PFSK-1 (cell line): ENCODE data around the gene LAMA4.

ENCODE experiments used
- FOXP2 ChIP-seq: optimal IDR thresholded peaks from 2 replicates; pipeline ENCODE3; 2011; ENCODE audit warnings: borderline replicate concordance, control low read depth, inconsistent platforms; ENCODE audit not compliant: insufficient read depth; ENCODE audit errors: extremely low read length, extremely low read depth
- POLR2AphosphoS5 ChIP-seq: IDR thresholded peaks from 2 replicates; pipeline ENCODE4 v1.6.1; 2012; ENCODE audit warnings: low read depth, mild to moderate bottlenecking, control low read depth, low read length, moderate library complexity
- REST ChIP-seq, 2 experiments: IDR thresholded peaks; 2 replicates each; pipeline versions ENCODE4 v1.6.1 to v1.8.0; 2011 to 2012; ENCODE audit warnings: low read depth in 2 of 2, low read length in 2 of 2, control low read depth in 1 of 2, inconsistent platforms in 1 of 2, mild to moderate bottlenecking in 1 of 2, moderate library complexity in 1 of 2; ENCODE audit not compliant: insufficient read depth in 1 of 2
- SIN3A ChIP-seq: IDR thresholded peaks from 2 replicates; pipeline ENCODE4 v1.6.1; 2012; ENCODE audit warnings: mild to moderate bottlenecking, low read length, moderate library complexity, borderline replicate concordance; ENCODE audit not compliant: insufficient read depth
- TAF1 ChIP-seq: IDR thresholded peaks from 2 replicates; pipeline ENCODE4 v1.6.1; 2012; ENCODE audit warnings: low read length, control low read depth, borderline replicate concordance; ENCODE audit not compliant: insufficient read depth

LAMA4 gene

GRCh38 chr6:112183271-112183671 is 71.1 kb downstream of the LAMA4 start:
- TF ChIP-seq REST (IDR thresholded peaks at IDR 0.05; ENCODE audit: insufficient read depth in 1 of 2, low read depth in 2 of 2, low read length in 2 of 2) (no peak), SIN3A (no peak), FOXP2 (no peak), POLR2AphosphoS5 (no peak), TAF1 (no peak)

- no peak for TF ChIP-seq SIN3A
- TF ChIP-seq FOXP2: no peak
- TF ChIP-seq REST (IDR thresholded peaks at IDR 0.05; ENCODE audit: insufficient read depth in 1 of 2, low read depth in 2 of 2, low read length in 2 of 2): no peak
- no peak for TF ChIP-seq TAF1
- TF ChIP-seq POLR2AphosphoS5: no peak
Measured at GRCh38 chr6:112181130-112181529, 73.2 kb downstream of the LAMA4 start.

DNA sequence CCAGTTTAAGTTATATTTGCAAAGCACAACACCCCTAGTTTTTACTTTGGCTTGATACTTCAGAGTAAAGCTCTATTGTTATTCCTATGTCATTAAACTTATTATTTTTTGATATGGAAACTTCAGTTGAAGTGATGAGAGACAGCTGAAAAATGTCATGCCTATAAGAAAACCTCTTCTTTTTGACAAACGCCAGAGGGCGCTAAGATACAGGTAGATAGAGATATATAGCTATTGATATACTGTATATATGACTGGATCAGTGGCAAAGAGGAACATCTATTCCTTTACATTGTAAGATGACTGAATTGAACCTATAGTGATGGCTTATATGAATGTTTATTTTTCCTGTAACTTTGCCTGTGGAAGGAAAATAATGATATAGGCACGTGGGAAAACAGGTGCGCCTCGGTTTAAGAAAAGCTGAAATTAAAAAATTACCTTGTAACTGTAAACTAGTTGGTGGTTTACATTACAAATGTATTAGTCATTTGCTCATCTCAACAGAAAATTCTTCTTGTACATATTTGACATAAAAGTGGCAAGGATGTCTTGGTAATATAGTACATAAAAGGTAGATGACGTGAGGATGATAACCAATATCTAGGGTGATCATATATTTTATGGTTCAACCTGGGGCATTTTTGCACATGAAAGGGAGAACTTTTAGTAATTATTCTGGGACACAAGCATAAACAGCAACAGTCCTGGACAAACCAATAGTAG is 74.1 kb downstream of the LAMA4 start:
- TF ChIP-seq REST (IDR thresholded peaks at IDR 0.05; ENCODE audit: insufficient read depth in 1 of 2, low read depth in 2 of 2, low read length in 2 of 2) (no peak), SIN3A (no peak), FOXP2 (no peak), TAF1 (no peak), POLR2AphosphoS5 (no peak)

DNA sequence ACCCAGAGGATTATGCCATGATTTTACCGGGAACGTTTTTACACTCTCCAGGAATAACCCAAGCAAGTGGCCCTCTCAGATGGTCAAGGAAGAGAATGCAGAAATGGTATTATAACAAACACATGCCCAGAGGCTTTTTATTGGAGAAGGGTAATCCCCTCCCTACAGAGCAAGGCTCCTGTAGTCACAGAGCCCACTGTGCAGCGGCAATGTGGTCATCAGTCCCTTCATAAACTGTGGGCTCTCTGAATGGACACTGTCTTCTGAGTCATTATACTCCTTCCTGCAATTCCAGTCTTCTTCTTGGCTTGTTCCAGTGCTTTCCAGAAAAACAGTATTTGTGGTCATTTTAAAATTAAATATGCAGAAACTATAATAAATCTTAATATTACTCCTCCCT is 74.7 kb downstream of the LAMA4 start:
- TF ChIP-seq POLR2AphosphoS5: no peak
- no peak for TF ChIP-seq FOXP2
- TF ChIP-seq REST (IDR thresholded peaks at IDR 0.05; ENCODE audit: insufficient read depth in 1 of 2, low read depth in 2 of 2, low read length in 2 of 2): no peak
- TF ChIP-seq SIN3A: no peak
- no peak for TF ChIP-seq TAF1
